HG03439 (cell line): ENCODE measurements around the gene IL37.

ENCODE experiments used
- ATAC-seq: cut with Tn5 transposase; IDR thresholded peaks from one replicate; pipeline ENCODE4 v1.9.1; 2021; ENCODE audit warnings: mild to moderate bottlenecking, moderate library complexity; ENCODE audit not compliant: unreplicated experiment

Gene IL37

DNA sequence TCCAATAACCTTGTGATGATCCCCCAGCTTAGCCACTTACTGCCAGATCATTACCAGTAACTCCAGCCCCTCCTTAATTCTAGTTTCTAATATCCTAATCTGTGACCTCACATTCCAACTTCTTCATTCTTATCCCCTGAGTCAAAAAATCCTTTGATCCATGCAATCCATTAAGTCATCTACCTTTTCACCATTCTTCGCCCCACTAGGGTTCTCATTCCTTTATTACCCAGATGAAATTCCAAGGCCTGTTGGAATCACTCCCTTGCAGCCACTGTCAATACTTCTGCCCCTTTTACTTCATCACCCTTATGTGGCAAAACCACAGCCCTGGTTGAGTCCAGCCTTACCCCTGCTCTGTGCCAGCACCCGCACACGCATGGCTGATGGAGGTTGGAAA is 46.5 kb downstream of the IL37 start:
- ATAC-seq, result no peak

DNA sequence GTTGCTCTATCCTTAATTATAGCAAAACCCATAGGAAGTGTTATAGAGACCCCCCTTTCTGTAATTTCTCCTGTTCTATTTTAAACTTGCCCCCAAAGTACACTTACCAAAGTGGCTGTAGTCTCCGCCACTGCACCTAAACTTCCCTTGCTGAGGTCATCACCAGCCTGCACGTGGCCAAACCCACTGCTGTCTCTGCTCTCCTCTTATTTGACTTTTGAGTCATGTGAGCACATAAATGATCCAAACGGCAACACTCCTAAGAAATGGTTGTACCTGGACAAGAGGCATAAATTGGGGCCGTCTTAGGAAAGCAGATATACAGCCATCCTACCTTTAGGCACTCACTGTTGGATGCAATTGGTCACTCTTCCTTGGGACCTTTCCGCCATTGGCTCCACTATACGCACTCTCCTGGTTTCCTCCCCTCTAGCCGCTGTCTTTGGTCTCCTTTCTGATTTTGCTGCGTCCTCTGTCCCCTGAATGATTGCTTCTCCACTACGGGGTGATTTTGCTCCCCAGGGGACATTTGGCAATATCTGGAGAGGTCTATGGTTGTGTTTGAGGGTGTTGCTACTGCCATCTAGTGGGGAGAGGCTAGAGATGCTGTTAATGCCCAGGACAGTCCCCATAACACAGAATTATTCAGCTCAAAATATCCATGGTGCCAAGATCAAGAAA is 47.6 kb downstream of the IL37 start:
- ATAC-seq, result no peak

DNA sequence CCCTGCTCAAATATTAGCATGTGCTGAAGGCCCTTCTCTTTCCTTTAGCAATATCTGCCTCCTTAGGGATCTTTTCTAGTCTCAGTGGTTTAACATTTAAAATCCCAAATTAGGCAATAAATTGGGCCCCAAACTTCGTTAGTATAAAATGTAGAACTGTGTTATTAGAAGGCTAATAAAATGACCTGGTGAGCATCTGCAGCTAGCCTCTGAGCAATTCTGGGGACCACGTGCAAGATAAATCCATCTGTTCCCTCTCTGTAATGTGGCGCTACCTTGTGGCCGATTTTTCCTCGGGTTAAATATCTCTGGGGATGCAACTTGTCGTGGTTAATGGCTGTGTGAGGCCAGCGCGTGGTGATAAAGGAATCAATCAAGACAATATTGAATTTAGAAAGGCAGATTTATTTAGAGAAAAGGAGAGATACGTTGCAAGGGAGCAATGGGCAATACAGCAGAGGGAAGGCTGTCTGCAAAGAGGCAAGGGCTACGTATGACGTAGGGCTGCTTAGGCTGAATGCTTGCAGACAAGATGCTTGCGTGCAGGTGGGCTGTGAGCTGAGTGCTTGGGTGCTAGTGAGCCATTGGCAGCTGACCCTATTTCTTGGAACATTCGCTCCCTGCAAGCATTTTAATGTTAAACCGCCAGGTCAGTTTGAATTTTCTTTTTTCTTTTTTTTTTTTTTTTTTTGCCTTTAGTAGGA is 48.3 kb downstream of the IL37 start:
- no peak for ATAC-seq

DNA sequence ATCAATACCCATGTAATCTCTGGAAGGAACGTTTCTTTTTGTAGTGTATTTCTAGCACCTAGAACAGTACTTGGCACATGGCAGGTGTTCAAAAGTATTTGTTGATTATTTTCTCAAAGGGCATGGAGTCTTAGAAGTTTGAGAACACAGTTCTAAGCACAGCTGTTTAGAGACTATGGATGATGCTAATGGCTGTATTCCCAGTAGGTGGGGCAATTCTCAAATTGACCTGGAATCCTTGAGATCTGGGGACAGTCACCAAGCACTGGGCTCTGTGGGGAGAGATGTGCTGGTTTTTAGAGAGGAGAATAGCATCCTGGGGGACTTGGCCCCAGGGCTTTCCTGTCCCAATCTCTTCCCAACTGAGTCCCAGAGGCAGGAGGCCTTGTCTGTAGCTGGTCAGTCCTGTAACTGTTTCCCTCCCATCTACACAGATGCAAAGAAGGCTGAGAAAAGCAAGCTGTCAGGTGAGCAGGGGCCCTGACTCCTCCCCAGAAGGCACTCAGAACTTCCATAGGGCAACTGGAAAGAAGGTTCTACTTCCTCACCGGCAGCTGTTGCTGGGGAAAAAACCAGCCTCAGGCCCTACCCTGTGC is 49.4 kb downstream of the IL37 start:
- ATAC-seq, result no peak

DNA sequence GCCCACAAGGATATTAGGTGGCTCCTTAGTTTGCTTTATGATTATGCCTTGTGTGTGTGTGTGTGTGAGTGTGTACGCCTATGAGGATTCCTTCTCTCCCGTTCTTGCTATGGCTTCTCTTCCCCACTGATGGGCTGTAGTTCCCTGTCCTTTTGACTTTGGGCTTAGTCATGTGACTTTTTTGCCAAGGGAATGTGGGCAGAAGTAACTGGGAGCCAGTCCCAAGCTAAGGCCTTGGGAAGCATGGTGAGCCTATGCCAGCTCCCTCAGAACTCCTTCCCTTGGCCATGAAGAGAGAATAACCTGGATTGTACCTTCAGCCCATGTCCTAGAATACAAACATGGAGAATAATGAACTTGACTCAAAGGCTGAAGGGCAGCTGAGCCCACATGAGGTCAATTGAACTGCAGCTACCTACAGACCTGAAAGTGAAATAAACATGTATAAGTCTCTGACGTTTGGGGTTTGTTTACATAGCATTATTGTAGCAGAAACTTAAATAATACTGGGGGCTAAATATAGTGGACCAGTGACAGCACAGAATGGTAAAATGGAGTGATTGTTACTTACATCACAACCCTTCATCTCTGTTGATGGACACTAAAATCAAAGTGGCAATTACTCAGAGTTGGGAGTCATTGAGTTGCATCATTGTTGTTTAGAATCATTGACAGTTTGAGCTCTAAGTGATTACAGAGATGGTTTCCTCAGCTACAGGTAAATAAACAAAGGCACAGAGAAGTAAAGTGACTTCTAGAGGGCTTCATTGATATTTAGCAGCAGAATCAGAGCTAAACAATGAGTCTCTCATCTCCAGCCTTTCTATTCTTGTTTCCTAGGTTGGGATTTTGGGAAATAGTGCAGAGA is 51.6 kb downstream of the IL37 start:
- no peak for ATAC-seq

DNA sequence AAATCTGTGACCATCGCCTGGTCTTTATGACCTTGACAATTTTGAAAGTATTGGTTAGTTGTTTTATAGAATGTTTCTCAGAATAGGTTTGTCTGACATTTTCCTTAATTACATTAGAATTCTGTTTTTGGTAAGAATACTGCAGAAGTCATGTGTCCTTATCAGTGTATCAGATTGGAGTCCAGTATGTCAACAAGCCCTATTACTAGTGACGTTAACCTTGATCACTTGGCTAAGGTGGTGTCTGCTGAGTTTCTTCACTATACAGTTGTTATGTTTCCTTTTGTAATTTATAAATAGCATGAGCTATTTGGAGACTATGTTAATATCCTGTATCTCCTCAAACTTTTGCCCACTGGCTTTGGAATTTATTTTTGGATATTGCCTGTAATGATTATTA is 56.1 kb downstream of the IL37 start:
- ATAC-seq, result no peak
